ENCODE measurements around the gene PRSS1. TPM values are rescaled to one million over a fixed set of nuclear protein-coding genes. Genes with fewer than 3 reads are reported as not detected.
A peak's percentile ranks its signal among the peaks of the same experiment; 100 is the strongest.
"Not testable (repeated sequence)": the region's sequence is repeated elsewhere in the genome, so short reads cannot be mapped to it uniquely, and the experiment has no call there.

PRSS1 gene
- total and polyA plus RNA-seq, 9 donors: not detected

DNA sequence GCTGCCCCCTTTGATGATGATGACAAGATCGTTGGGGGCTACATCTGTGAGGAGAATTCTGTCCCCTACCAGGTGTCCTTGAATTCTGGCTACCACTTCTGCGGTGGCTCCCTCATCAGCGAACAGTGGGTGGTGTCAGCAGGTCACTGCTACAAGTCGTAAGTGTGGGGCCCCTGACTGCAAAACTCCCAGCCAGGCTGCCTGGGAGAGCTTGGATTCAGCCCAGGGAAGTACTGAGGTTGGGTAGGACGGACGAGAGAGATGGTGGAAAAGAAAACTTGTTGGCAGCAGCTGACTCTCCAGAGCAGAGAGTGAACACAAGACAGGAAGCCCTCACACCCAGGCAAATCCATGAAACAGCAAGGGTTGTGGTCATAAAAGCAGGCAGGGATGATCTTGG, 22.8 kb downstream of the PRSS1 start:
- Histone ChIP-seq H3K36me3 (ENCODE audit: control insufficient read depth, insufficient read depth, low read length) (no peaks in the 10 kb centered on the region), H3K27ac (ENCODE audit: low read length) (no peak overlapping the region), H3K4me1 (ENCODE audit: control insufficient read depth, insufficient read depth, low read length) (no peaks in the 10 kb centered on the region), H3K4me3 (ENCODE audit: low read length) (no peak overlapping the region), H3K27me3 (ENCODE audit: control insufficient read depth, insufficient read depth, low read length) (no peaks in the 10 kb centered on the region), H3K9me3 (replicated peaks; ENCODE audit: control insufficient read depth, low read depth, low read length) (no peaks in the 10 kb centered on the region)
- no peak for DNase-seq
- 27% methylated on average over 5 of the region's 6 CpGs for WGBS (ENCODE audit: insufficient coverage)

DNA sequence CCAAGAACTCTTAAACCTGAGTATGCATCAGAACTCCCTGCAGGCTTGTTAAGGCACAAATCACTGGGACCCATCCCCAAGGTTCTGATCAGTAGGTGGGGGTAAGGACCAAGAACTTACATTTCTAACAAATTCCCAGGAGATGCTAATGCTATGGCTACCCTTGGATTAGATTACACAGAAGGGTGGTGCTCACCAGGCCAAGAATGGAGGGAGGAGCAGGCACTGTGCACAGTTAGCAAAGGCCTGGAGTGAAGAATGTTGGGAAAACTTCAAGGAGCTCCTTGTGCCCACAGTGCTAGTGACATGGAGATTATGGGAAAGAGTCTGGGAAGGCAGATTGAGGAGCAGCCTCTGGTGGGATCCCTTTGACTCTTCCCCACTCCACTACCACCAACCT, 23.4 kb downstream of the PRSS1 start:
- Histone ChIP-seq H3K36me3 (ENCODE audit: control insufficient read depth, insufficient read depth, low read length) (no peaks in the 10 kb centered on the region), H3K9me3 (replicated peaks; ENCODE audit: control insufficient read depth, low read depth, low read length) (no peaks in the 10 kb centered on the region), H3K4me1 (ENCODE audit: control insufficient read depth, insufficient read depth, low read length) (no peaks in the 10 kb centered on the region), H3K27me3 (ENCODE audit: control insufficient read depth, insufficient read depth, low read length) (no peaks in the 10 kb centered on the region), H3K27ac (ENCODE audit: low read length) (no peak overlapping the region), H3K4me3 (ENCODE audit: low read length) (no peak overlapping the region)
- DNase-seq: no peak

DNA sequence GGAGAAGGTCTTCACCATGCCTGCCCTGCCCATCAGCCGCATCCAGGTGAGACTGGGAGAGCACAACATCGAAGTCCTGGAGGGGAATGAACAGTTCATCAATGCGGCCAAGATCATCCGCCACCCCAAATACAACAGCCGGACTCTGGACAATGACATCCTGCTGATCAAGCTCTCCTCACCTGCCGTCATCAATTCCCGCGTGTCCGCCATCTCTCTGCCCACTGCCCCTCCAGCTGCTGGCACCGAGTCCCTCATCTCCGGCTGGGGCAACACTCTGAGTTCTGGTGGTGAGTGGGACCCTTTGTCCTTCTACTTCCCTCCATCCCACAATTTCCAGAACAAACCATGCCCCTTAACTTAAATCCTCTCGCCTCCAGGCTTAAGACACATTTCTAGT, 24.0 kb downstream of the PRSS1 start:
- Histone ChIP-seq H3K4me1 (ENCODE audit: control insufficient read depth, insufficient read depth, low read length) (no peaks in the 10 kb centered on the region), H3K9me3 (replicated peaks; ENCODE audit: control insufficient read depth, low read depth, low read length) (no peaks in the 10 kb centered on the region), H3K27me3 (ENCODE audit: control insufficient read depth, insufficient read depth, low read length) (no peaks in the 10 kb centered on the region), H3K4me3 (ENCODE audit: low read length) (no peak overlapping the region), H3K36me3 (ENCODE audit: control insufficient read depth, insufficient read depth, low read length) (no peaks in the 10 kb centered on the region), H3K27ac (ENCODE audit: low read length) (no peak overlapping the region)
- no peak for DNase-seq
- 90% methylated on average over 9 of the region's 12 CpGs for WGBS (ENCODE audit: insufficient coverage)

DNA sequence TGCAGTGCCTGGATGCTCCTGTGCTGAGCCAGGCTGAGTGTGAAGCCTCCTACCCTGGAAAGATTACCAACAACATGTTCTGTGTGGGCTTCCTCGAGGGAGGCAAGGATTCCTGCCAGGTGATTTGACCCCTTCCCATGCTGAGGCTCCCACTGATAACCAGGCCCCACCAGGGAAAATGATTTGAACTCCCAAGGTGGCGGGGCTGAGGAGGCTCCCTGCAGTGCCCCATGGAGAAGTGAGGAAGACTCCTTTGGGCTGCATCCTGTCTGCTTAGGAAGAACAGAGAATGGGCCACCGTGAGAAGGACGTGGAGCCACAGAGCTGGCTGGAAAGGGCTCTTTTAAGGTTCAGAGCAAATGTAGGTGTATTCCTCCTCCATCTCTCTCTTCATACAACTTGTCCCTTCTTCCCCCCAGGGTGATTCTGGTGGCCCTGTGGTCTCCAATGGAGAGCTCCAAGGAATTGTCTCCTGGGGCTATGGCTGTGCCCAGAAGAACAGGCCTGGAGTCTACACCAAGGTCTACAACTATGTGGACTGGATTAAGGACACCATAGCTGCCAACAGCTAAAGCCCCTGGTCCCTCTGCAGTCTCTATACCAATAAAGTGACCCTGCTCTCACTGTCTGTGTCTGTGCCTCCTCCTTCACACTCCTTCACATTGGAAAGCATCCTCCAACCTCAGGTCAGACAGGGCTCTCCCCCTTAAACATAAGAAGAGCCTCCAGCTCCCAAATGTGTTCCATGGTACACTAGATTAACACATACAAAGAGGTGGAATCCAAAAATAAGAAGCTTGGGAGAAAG, 24.9 kb downstream of the PRSS1 start:
- Histone ChIP-seq H3K27ac (ENCODE audit: low read length) (no peak overlapping the region), H3K27me3 (ENCODE audit: control insufficient read depth, insufficient read depth, low read length) (no peaks in the 10 kb centered on the region), H3K4me3 (ENCODE audit: low read length) (no peak overlapping the region), H3K36me3 (ENCODE audit: control insufficient read depth, insufficient read depth, low read length) (no peaks in the 10 kb centered on the region), H3K9me3 (replicated peaks; ENCODE audit: control insufficient read depth, low read depth, low read length) (no peaks in the 10 kb centered on the region), H3K4me1 (ENCODE audit: control insufficient read depth, insufficient read depth, low read length) (no peaks in the 10 kb centered on the region)
- WGBS (ENCODE audit: insufficient coverage): 40% methylated on average over 1 of the region's 4 CpGs
- DNase-seq: no peak

DNA sequence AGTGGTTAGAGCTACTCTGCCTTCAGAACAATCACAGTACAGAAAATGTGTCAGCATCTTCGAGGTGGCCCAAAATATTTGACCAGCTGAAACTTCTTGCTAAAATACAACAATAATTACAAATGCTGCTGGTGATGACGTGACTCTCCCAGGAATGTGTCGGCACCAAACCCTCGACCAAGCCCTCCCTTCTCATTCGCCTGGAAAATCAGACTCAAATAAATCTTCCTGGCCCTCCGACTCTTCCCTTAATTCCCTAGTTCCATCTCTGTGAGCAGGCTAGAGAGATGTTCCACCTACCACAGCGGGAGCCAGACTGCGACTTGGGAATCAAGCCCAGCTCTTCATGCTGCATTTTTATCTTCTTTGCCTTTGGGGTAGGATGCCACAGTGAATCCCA, 25.6 kb downstream of the PRSS1 start:
- H3K27ac ChIP-seq (ENCODE audit: low read length): no peak overlapping the region
- H3K9me3 ChIP-seq (replicated peaks; ENCODE audit: control insufficient read depth, low read depth, low read length): no peaks in the 10 kb centered on the region
- no peak overlapping the region for H3K4me3 ChIP-seq (ENCODE audit: low read length)
- DNase-seq: no peak
- H3K36me3 ChIP-seq (ENCODE audit: control insufficient read depth, insufficient read depth, low read length): no peaks in the 10 kb centered on the region
- no peaks in the 10 kb centered on the region for H3K27me3 ChIP-seq (ENCODE audit: control insufficient read depth, insufficient read depth, low read length)
- H3K4me1 ChIP-seq (ENCODE audit: control insufficient read depth, insufficient read depth, low read length): no peaks in the 10 kb centered on the region
- WGBS (ENCODE audit: insufficient coverage): 63% methylated on average over 8 of the region's 8 CpGs

DNA sequence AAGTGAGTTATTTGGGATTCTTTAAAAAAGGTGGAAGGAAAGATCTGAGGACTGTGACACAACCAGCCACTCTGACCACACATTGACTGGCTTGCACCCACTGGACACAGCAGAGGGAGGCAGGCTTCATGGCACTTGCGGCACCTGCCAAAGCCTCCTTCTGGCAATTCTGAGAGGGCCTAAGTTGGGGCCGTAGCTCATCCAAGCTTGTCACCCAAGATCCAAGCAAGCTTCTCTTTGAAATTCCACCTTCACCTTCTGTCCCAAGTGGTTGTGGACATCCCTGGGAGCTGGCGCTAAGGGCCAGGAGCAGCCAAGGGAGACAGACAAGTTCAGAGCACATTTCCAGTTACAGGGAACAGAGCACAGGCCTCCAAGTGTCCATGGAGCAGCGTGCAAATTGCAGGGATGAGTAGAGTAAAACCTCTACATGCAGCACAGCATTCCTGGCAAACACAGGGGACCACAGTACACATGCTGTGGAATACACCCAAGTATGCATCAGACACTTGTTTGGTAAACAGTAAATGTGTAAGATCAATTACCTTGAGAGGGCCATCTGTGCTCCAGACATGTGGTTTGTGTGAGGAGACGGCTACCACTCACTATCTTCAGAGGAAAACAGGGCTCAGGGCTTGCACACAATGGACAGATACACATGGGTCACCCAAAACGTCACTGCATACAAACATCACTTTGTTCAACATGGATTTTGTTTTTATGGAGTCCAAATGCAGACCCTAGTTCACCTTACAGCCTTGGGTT, 26.3 kb downstream of the PRSS1 start:
- H3K27ac ChIP-seq (ENCODE audit: low read length); H3K36me3 ChIP-seq (ENCODE audit: control insufficient read depth, insufficient read depth, low read length); H3K4me3 ChIP-seq (ENCODE audit: low read length); H3K4me1 ChIP-seq (ENCODE audit: control insufficient read depth, insufficient read depth, low read length); H3K27me3 ChIP-seq (ENCODE audit: control insufficient read depth, insufficient read depth, low read length); DNase-seq; H3K9me3 ChIP-seq (replicated peaks; ENCODE audit: control insufficient read depth, low read depth, low read length): not testable (repeated sequence)
- 86% methylated on average over 3 of the region's 6 CpGs for WGBS (ENCODE audit: insufficient coverage)

DNA sequence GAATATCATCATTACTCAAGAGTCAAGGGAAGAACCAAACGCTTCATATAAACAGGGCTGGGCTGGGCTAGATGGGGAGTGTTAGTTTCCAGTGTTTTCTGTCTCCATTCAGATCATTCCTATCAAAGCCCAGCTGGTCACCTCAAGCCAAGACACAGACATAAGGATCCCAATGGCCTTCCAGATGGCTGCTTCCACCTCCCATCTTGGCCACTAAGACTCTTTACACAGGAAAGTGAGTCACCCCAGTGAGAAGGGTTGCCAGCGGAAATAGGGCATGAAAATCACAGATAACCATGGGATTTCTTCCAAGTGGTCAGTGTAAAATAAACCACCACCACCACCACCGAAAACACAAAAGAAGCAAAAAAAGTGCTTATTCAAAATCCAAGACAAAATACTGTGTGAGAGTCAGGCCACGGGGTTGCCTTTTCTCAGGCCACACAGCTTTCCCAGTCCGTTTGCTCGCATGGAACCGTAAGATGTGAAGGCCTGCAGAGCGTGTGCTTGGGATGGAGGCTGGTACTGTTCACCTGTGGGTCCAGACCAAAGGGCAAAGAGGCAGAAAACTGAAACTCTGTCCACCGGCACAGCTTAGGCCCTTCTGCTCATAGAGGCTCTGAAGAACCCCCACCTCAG, 27.1 kb downstream of the PRSS1 start:
- WGBS (ENCODE audit: insufficient coverage): 90% methylated on average over 6 of the region's 9 CpGs
- H3K4me1 ChIP-seq (ENCODE audit: control insufficient read depth, insufficient read depth, low read length): no peaks in the 10 kb centered on the region
- no peaks in the 10 kb centered on the region for H3K9me3 ChIP-seq (replicated peaks; ENCODE audit: control insufficient read depth, low read depth, low read length)
- H3K27me3 ChIP-seq (ENCODE audit: control insufficient read depth, insufficient read depth, low read length): peaks cover 7% of the 10 kb centered on the region
- H3K27ac ChIP-seq (ENCODE audit: low read length): no peak overlapping the region
- no peak overlapping the region for H3K4me3 ChIP-seq (ENCODE audit: low read length)
- no peaks in the 10 kb centered on the region for H3K36me3 ChIP-seq (ENCODE audit: control insufficient read depth, insufficient read depth, low read length)
- no peak for DNase-seq

DNA sequence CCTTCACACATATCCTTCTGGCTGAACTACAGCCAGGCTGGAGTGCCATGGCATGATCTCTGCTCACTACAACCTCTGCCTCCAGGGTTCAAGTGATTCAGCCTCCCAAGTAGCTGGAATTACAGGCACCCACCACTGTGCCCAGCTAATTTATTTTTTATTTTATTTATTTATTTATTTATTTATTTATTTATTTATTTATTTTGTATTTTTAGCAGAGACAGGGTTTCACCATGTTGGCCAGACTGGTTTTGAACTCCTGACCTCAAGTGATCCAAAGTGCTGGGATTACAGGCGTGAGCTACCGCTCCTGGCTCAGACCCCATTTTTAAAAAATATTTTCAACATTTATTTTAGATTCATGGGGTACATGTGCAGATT, 27.6 kb downstream of the PRSS1 start:
- not testable (repeated sequence) for DNase-seq; H3K9me3 ChIP-seq (replicated peaks; ENCODE audit: control insufficient read depth, low read depth, low read length); H3K27me3 ChIP-seq (ENCODE audit: control insufficient read depth, insufficient read depth, low read length); H3K36me3 ChIP-seq (ENCODE audit: control insufficient read depth, insufficient read depth, low read length); H3K4me1 ChIP-seq (ENCODE audit: control insufficient read depth, insufficient read depth, low read length); H3K27ac ChIP-seq (ENCODE audit: low read length); H3K4me3 ChIP-seq (ENCODE audit: low read length)
- no CpG with 5 or more reads among the region's 2 CpGs for WGBS (ENCODE audit: insufficient coverage)

DNA sequence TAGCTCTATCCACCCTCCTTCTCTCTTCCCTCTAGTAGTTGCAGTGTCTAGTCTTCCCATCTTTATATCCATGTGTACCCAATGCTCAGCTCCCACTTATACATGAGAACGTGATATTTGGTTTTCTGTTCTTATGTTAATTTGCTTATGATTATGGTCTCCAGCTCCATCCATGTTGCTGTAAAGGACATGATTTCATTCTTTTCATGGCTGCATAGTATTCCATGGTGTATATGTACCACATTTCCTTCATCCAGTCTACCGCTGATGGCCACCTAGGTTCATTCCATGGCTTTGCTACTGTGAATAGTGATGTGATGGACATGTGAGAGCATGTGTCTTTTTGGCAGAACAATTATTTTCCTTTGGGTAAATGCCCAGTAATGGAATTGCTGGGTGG, 28.0 kb downstream of the PRSS1 start:
- Histone ChIP-seq H3K9me3 (replicated peaks; ENCODE audit: control insufficient read depth, low read depth, low read length) (no peaks in the 10 kb centered on the region), H3K27me3 (ENCODE audit: control insufficient read depth, insufficient read depth, low read length) (peaks cover 9% of the 10 kb centered on the region), H3K4me3 (ENCODE audit: low read length) (no peak overlapping the region), H3K27ac (ENCODE audit: low read length) (no peak overlapping the region), H3K4me1 (ENCODE audit: control insufficient read depth, insufficient read depth, low read length) (no peaks in the 10 kb centered on the region), H3K36me3 (ENCODE audit: control insufficient read depth, insufficient read depth, low read length) (no peaks in the 10 kb centered on the region)
- WGBS (ENCODE audit: insufficient coverage): no CpG with 5 or more reads among the region's 2 CpGs
- DNase-seq: peak; percentile 7

All from muscle of leg (tissue), 11 donors.